A549 (cell line): ENCODE measurements around the gene FAM3C. TPM values are rescaled to one million over a fixed set of nuclear protein-coding genes. Genes with fewer than 3 reads are reported as not detected.

Experiments used
- ATAC-seq, 2 experiments: fragments of 200-7000 bp in 1 of 2; fragments of >200 bp in 1 of 2; cut with Nextera tagmentation in 1 of 2; cut with Tn5 transposase in 1 of 2; 3 replicates each; pipeline versions ENCODE4 v1.8.0 to v1.9.1; 2018 to 2020; ENCODE audit warnings: mild to moderate bottlenecking in 1 of 2, moderate library complexity in 1 of 2
- CTCF ChIA-PET: fragments of 300-600 bp; sonication (Branson Sonifier 250); formaldehyde crosslinking; extraction: SDS; loops from one replicate; lab custom pipeline; 2021; ENCODE audit warnings: antibody characterized with exemption, inconsistent platforms; lab: Yijun Ruan, JAX
- POLR2A ChIA-PET: fragments of 350-600 bp; formaldehyde crosslinking; extraction: SDS; loops from one replicate; lab custom pipeline; 2021; ENCODE audit warnings: antibody characterized with exemption, inconsistent platforms; lab: Yijun Ruan, JAX
- DNase-seq, 2 experiments: peaks; one replicate each; pipeline versions ENCODE4 v3.0.0 to v3.0.0-alpha.2; 2011 to 2016; ENCODE audit warnings: low read depth in 1 of 2, low spot score in 1 of 2
- FAIRE-seq: peaks from 2 replicates; lab custom pipeline; 2011; peaks lifted over from hg19 to GRCh38; lab: Jason Lieb, UNC
- H3K27ac ChIP-seq, 2 experiments: fragments of >200 bp; sonication (Bioruptor Twin); formaldehyde crosslinking; 3 replicates each; pipeline ENCODE4 v1.5.1; 2016 to 2017
- H3K4me1 ChIP-seq: fragments of >200 bp; sonication (Bioruptor Twin); formaldehyde crosslinking; 3 replicates; pipeline ENCODE4 v1.6.1; 2016
- H3K4me2 ChIP-seq: fragments of >200 bp; sonication (Bioruptor Twin); formaldehyde crosslinking; 3 replicates; pipeline ENCODE4 v1.6.1; 2016
- H3K4me3 ChIP-seq: fragments of >200 bp; sonication (Bioruptor Twin); formaldehyde crosslinking; 3 replicates; pipeline ENCODE4 v1.5.1; 2016
- H3K9me3 ChIP-seq: fragments of >200 bp; sonication (Bioruptor Twin); formaldehyde crosslinking; 3 replicates; pipeline ENCODE4 v1.6.1; 2016
- BHLHE40 ChIP-seq: IDR thresholded peaks from 2 replicates; pipeline ENCODE4 v1.6.1; 2012; ENCODE audit warnings: low read depth, low read length, inconsistent platforms
- CBX2 ChIP-seq: fragments of 200-600 bp; sonication (generic); IDR thresholded peaks from 2 replicates; pipeline ENCODE4 v1.6.1; 2016; ENCODE audit warnings: low read depth, mild to moderate bottlenecking, borderline replicate concordance
- CEBPB ChIP-seq, 2 experiments: fragments of >200 bp in 1 of 2; sonication (Bioruptor Twin) in 1 of 2; formaldehyde crosslinking in 1 of 2; IDR thresholded peaks; 2 replicates each; pipeline ENCODE4 v1.6.1; 2012 to 2016
- CHD4 ChIP-seq: fragments of 200-600 bp; sonication (generic); IDR thresholded peaks from 2 replicates; pipeline ENCODE4 v1.6.1; 2016; ENCODE audit warnings: antibody characterized with exemption, mild to moderate bottlenecking, borderline replicate concordance
- FOSL2 ChIP-seq, 2 experiments: fragments of 450-650 bp in 1 of 2; fragments of >200 bp in 1 of 2; sonication (Bioruptor Twin) in 1 of 2; formaldehyde crosslinking; IDR thresholded peaks; 2 replicates each; pipeline versions ENCODE4 v1.5.0 to v1.6.1; 2016 to 2020; ENCODE audit warnings: mild to moderate bottlenecking in 1 of 2, moderate library complexity in 1 of 2
- FOXS1 ChIP-seq: fragments of 250-450 bp; sonication (Bioruptor Pico); IDR thresholded peaks from 2 replicates; pipeline ENCODE4 v1.5.0; 2020; ENCODE audit warnings: mild to moderate bottlenecking, moderate library complexity
- HES2 ChIP-seq: fragments of >200 bp; sonication (Bioruptor Twin); formaldehyde crosslinking; IDR thresholded peaks from 2 replicates; pipeline ENCODE4 v1.6.1; 2016
- HMGXB4 ChIP-seq: fragments of 250-450 bp; sonication (Bioruptor Pico); IDR thresholded peaks from 2 replicates; pipeline ENCODE4 v1.5.0; 2021; ENCODE audit warnings: mild to moderate bottlenecking, moderate library complexity, borderline replicate concordance
- HOXA7 ChIP-seq: fragments of 250-450 bp; sonication (Bioruptor Pico); IDR thresholded peaks from 2 replicates; pipeline ENCODE4 v1.5.0; 2020; ENCODE audit warnings: mild to moderate bottlenecking, moderate library complexity
- HOXB5 ChIP-seq: fragments of 250-450 bp; sonication (Bioruptor Pico); IDR thresholded peaks from 2 replicates; pipeline ENCODE4 v1.5.0; 2020; ENCODE audit warnings: mild to moderate bottlenecking, moderate library complexity
- JUN ChIP-seq, 2 experiments: fragments of >200 bp; sonication (Bioruptor Twin); formaldehyde crosslinking; IDR thresholded peaks; 2 replicates in 1 of 2; 3 replicates in 1 of 2; pipeline ENCODE4 v1.6.1; 2016 to 2017
- JUNB ChIP-seq: fragments of >200 bp; sonication (Bioruptor Twin); formaldehyde crosslinking; IDR thresholded peaks from 2 replicates; pipeline ENCODE4 v1.6.1; 2016
- MAFK ChIP-seq: fragments of 450-650 bp; IDR thresholded peaks from 2 replicates; pipeline ENCODE4 v1.6.1; 2014; ENCODE audit not compliant: partially characterized antibody
- NPAS2 ChIP-seq: fragments of 250-450 bp; sonication (Bioruptor Pico); IDR thresholded peaks from 2 replicates; pipeline ENCODE4 v1.8.0; 2022; ENCODE audit warnings: mild to moderate bottlenecking, moderate library complexity, borderline replicate concordance
- NR3C1 ChIP-seq: fragments of >200 bp; sonication (Bioruptor Twin); formaldehyde crosslinking; IDR thresholded peaks from 3 replicates; pipeline ENCODE4 v1.6.1; 2017
- PHF8 ChIP-seq: fragments of 200-600 bp; sonication (generic); IDR thresholded peaks from 2 replicates; pipeline ENCODE4 v1.6.1; 2016; ENCODE audit warnings: low read depth, mild to moderate bottlenecking, antibody characterized with exemption, moderate library complexity, borderline replicate concordance
- RAD21 ChIP-seq, 2 experiments: fragments of >200 bp in 1 of 2; sonication (Bioruptor Twin) in 1 of 2; formaldehyde crosslinking in 1 of 2; IDR thresholded peaks in 1 of 2; conservative IDR thresholded peaks in 1 of 2; 2 replicates in 1 of 2; 3 replicates in 1 of 2; pipeline ENCODE4 v1.6.1; 2012 to 2018; ENCODE audit warnings: inconsistent platforms in 1 of 2
- RARB ChIP-seq: fragments of 250-450 bp; sonication (Bioruptor Pico); IDR thresholded peaks from 2 replicates; pipeline ENCODE4 v1.8.0; 2021; ENCODE audit warnings: mild to moderate bottlenecking, moderate library complexity
- REST ChIP-seq: fragments of 200-600 bp; sonication (generic); IDR thresholded peaks from 2 replicates; pipeline ENCODE4 v1.6.1; 2016; ENCODE audit warnings: antibody characterized with exemption, mild to moderate bottlenecking, moderate library complexity
- TFCP2L1 ChIP-seq: fragments of 250-450 bp; sonication (Bioruptor Pico); IDR thresholded peaks from 2 replicates; pipeline ENCODE4 v1.5.0; 2021; ENCODE audit warnings: mild to moderate bottlenecking
- ZFP36 ChIP-seq: fragments of 450-650 bp; IDR thresholded peaks from 2 replicates; pipeline ENCODE4 v1.6.1; 2014; ENCODE audit warnings: borderline replicate concordance; ENCODE audit not compliant: partially characterized antibody
- ZNF302 ChIP-seq: fragments of 250-450 bp; sonication (Bioruptor Pico); IDR thresholded peaks from 2 replicates; pipeline ENCODE4 v1.9.0; 2021; ENCODE audit warnings: inconsistent platforms, mild to moderate bottlenecking, moderate library complexity
- WGBS: methylation state at CpG from one replicate; pipeline ENCODE4 v1.1.6; 2017; ENCODE audit errors: missing lambda C conversion rate; 5-methylcytosine and 5-hydroxymethylcytosine counted together
- polyA plus RNA-seq, 4 experiments: library from polyadenylated mRNA; depleted of rRNA in 3 of 4; stranded (reverse); fragments of >200 nt; fragmentation: RNase III in 1 of 4; extraction: RNeasy Plus Mini Kit Qiagen cat#74134 plus additional on column Dnase treatment in 1 of 4; gene quantifications; 2 replicates in 3 of 4; 3 replicates in 1 of 4; pipeline ENCODE4 v1.2.3, GENCODE V29; 2011 to 2017
- TF ChIP-seq, protein P1 (sequence below): fragments of 250-450 bp; sonication (Bioruptor Pico); IDR thresholded peaks from 2 replicates; pipeline ENCODE4 v1.5.0; 2020; ENCODE audit warnings: low read depth, mild to moderate bottlenecking, moderate library complexity
- TF ChIP-seq, protein P2 (sequence below): fragments of >200 bp; sonication (Bioruptor Twin); formaldehyde crosslinking; IDR thresholded peaks from 3 replicates; pipeline ENCODE4 v1.6.1; 2016

Gene FAM3C
- polyA plus RNA-seq, 2 of the 4 experiments (the other 2 are of a cell fraction) = 29.4 to 46.4 TPM

DNA sequence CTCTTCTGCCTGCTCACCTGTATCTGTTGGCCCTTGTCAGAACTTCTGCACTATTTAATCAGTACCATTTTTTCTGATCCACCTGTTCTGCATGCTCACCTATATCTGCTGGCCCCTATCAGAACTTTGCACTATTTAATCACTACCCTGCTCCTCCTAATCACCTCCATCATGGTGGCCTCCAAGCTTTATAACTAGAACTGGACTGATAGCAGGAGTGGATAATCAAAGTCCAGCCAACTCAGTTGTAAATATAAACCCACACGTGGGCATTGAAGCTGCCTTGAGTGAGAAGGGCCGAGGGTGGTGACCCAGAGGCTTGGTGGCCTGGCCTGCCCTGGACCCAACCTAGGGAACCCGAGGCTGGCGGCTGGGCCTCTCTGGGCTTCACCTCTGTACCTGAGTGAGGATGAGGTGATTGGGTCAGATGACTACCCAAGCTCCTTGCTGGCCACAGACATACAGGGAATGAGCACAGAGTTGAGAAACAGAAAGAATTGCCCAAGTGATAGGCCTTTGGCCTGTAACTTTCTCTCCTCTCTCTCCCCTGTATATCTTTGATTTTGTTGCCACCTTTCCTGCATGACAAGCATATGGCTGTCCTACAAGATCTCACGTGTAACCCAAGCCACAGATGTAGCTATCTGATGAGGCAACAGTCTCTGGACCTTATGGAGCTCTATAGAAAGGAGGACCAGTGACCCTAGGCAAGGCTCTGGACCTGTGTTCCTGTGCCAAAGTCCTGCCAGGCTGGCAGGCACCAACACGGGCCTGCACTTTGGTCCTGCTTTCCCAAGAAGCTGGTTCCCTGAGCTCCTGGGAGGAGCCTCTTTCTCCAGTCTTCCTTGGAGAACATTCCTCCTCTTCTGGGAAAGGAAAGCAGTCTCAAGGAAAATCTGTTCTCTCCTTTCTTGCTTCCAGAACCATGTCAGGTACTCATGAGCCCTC is 23.4 kb upstream of the FAM3C start:
- H3K27ac ChIP-seq = no peak overlapping the region
- CTCF ChIA-PET = interaction anchor here (0.6 to 1.6 kb wide), 2 partner anchors 23 to 72 kb away, joined by 5 read pairs; partner anchors contain the start of gene FAM3C
- ATAC-seq (no peak), FAIRE-seq (no peak), DNase-seq (no peak)
- no peaks in the 10 kb centered on the region for H3K4me1 ChIP-seq
- no peak for TF ChIP-seq JUNB
- no peak for TF ChIP-seq BHLHE40
- no peak for TF ChIP-seq HOXA7
- TF ChIP-seq, protein P1, sequence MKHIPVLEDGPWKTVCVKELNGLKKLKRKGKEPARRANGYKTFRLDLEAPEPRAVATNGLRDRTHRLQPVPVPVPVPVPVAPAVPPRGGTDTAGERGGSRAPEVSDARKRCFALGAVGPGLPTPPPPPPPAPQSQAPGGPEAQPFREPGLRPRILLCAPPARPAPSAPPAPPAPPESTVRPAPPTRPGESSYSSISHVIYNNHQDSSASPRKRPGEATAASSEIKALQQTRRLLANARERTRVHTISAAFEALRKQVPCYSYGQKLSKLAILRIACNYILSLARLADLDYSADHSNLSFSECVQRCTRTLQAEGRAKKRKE (CRISPR knock-in tag) = no peak
- no peak for TF ChIP-seq HMGXB4 (CRISPR knock-in tag)
- TF ChIP-seq, protein P2, sequence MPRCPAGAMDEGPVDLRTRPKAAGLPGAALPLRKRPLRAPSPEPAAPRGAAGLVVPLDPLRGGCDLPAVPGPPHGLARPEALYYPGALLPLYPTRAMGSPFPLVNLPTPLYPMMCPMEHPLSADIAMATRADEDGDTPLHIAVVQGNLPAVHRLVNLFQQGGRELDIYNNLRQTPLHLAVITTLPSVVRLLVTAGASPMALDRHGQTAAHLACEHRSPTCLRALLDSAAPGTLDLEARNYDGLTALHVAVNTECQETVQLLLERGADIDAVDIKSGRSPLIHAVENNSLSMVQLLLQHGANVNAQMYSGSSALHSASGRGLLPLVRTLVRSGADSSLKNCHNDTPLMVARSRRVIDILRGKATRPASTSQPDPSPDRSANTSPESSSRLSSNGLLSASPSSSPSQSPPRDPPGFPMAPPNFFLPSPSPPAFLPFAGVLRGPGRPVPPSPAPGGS = no peak
- no peak for TF ChIP-seq JUN (IDR thresholded peaks at IDR 0.05)
- POLR2A ChIA-PET = no interaction called here
- no peak overlapping the region for H3K4me2 ChIP-seq
- no peak overlapping the region for H3K4me3 ChIP-seq
- WGBS = 21% methylated on average over 4 of the region's 6 CpGs
- no peaks in the 10 kb centered on the region for H3K9me3 ChIP-seq

DNA sequence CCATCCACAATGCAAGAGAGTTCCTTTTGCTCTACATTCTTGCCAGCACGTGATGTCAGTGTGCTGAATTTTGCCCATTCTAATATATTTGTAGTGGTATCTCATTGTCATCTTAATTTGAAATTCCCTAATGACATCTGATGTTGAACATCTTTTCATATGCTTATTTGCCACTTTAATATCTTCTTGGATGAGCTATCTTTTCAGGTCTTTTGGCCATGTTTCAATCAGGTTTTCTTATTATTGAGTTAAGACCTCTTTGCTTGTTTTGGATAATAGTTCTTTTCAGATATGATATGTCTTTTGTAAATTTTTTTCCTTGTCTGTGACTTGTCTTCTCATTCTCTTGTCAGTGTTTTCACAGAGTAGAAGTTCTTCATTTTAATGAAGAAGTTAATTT is 20.4 kb upstream of the FAM3C start:
- DNase-seq (no peak), ATAC-seq (no peak), FAIRE-seq (peak; percentile 7)
- H3K4me1 ChIP-seq = no peaks in the 10 kb centered on the region
- no peak overlapping the region for H3K4me3 ChIP-seq
- no peak overlapping the region for H3K4me2 ChIP-seq
- H3K9me3 ChIP-seq = no peaks in the 10 kb centered on the region
- POLR2A ChIA-PET = no interaction called here
- 9% methylated on average over 1 of the region's 1 CpG for WGBS
- CTCF ChIA-PET = no interaction called here
- no peak overlapping the region for H3K27ac ChIP-seq
- TF ChIP-seq NR3C1 (no peak), REST (no peak), MAFK (no peak), HOXA7 (no peak), PHF8 (no peak), TFCP2L1 (no peak), CBX2 (no peak), CEBPB (IDR thresholded peaks at IDR 0.05) (no peak), CHD4 (no peak), ZFP36 (no peak), RAD21 (conservative IDR thresholded peaks at IDR 0.05 in 1 of 2, IDR thresholded peaks at IDR 0.05 in 1 of 2) (no peak), NPAS2 (CRISPR knock-in tag) (no peak), HOXB5 (no peak), FOSL2 (IDR thresholded peaks at IDR 0.05) (no peak), FOSL2 (CRISPR knock-in tag; IDR thresholded peaks at IDR 0.05) (no peak), HES2 (no peak), ZNF302 (CRISPR knock-in tag) (no peak), RARB (no peak), FOXS1 (CRISPR knock-in tag) (no peak)
- TF ChIP-seq, protein P1 (CRISPR knock-in tag) = no peak
